Measurements from ENCODE around the gene VEGFB. TPM values are rescaled to one million over a fixed set of nuclear protein-coding genes. Genes with fewer than 3 reads are reported as not detected.
A peak's percentile ranks its signal among the peaks of the same experiment; 100 is the strongest.

Gene VEGFB
- total RNA-seq, 6 experiments from 2014 or later, result 7.5 to 33.2 (median 16.6) TPM

GRCh38 chr11:64226507-64227051 is 7.8 kb upstream of the VEGFB start:
- H3K9me3 ChIP-seq, result no peaks in the 10 kb centered on the region
- WGBS (ENCODE audit: insufficient coverage, low coverage, low lambda C conversion rate, missing lambda C conversion rate), result no CpG with 5 or more reads among the region's 26 CpGs
- peaks cover 4 to 24% (median 11%) of the 10 kb centered on the region in 4 donors for H3K4me1 ChIP-seq
- intact Hi-C loops (cut with DNase I), result no loop called here
- ATAC-seq (peak; percentile 30 to 45 (median 36)), DNase-seq (peak; percentile 61 to 71 (median 63))
- H3K4me3 ChIP-seq, result peak overlapping the region; percentile 67 to 95 (median 89)
- peaks cover 0 to 8% (median 0%) of the 10 kb centered on the region in 4 donors for H3K36me3 ChIP-seq
- TF ChIP-seq POLR2A (IDR thresholded peaks at IDR 0.05) (no peak), CTCF (IDR thresholded peaks at IDR 0.05) (no peak)
- H3K27me3 ChIP-seq, result no peaks in the 10 kb centered on the region
- peak overlapping the region; percentile 60 to 94 (median 91) for H3K27ac ChIP-seq

GRCh38 chr11:64227405-64227956 is 6.9 kb upstream of the VEGFB start:
- ATAC-seq (no peak), DNase-seq (no peak)
- no peak for TF ChIP-seq POLR2A (IDR thresholded peaks at IDR 0.05)
- no peak for TF ChIP-seq CTCF (IDR thresholded peaks at IDR 0.05)
- Histone ChIP-seq H3K36me3 (peaks cover 0 to 4% (median 0%) of the 10 kb centered on the region in 4 donors), H3K27me3 (no peaks in the 10 kb centered on the region), H3K27ac (peak overlapping the region in 1 of 3 donors; percentile 91), H3K4me1 (peaks cover 4 to 24% (median 11%) of the 10 kb centered on the region in 4 donors), H3K9me3 (no peaks in the 10 kb centered on the region), H3K4me3 (peak overlapping the region in 2 of 3 donors; percentile 67 to 89)
- intact Hi-C loops (cut with DNase I), result no loop called here
- 100% methylated on average over 2 of the region's 3 CpGs for WGBS (ENCODE audit: insufficient coverage, low coverage, low lambda C conversion rate, missing lambda C conversion rate)

GRCh38 chr11:64229090-64229743 is 5.2 kb upstream of the VEGFB start:
- no peaks in the 10 kb centered on the region for H3K27me3 ChIP-seq
- no peak for TF ChIP-seq CTCF (IDR thresholded peaks at IDR 0.05)
- no peak for TF ChIP-seq POLR2A (IDR thresholded peaks at IDR 0.05)
- 67% methylated on average over 2 of the region's 12 CpGs for WGBS (ENCODE audit: insufficient coverage, low coverage, low lambda C conversion rate, missing lambda C conversion rate)
- DNase-seq (peak in 2 of 3 donors; percentile 30 to 55), ATAC-seq (no peak)
- intact Hi-C loops (cut with DNase I), result no loop called here
- H3K4me3 ChIP-seq, result no peak overlapping the region
- H3K36me3 ChIP-seq, result no peaks in the 10 kb centered on the region
- peak overlapping the region in 1 of 3 donors; percentile 74 for H3K27ac ChIP-seq
- no peaks in the 10 kb centered on the region for H3K9me3 ChIP-seq
- peaks cover 4 to 28% (median 11%) of the 10 kb centered on the region in 4 donors for H3K4me1 ChIP-seq

GRCh38 chr11:64229744-64230170 is 4.6 kb upstream of the VEGFB start:
- 32% methylated on average over 11 of the region's 13 CpGs for WGBS (ENCODE audit: insufficient coverage, low coverage, low lambda C conversion rate, missing lambda C conversion rate)
- Histone ChIP-seq H3K36me3 (no peaks in the 10 kb centered on the region), H3K4me1 (peaks cover 4 to 28% (median 11%) of the 10 kb centered on the region in 4 donors), H3K27me3 (no peaks in the 10 kb centered on the region), H3K4me3 (peak overlapping the region; percentile 71 to 78 (median 71)), H3K9me3 (no peaks in the 10 kb centered on the region), H3K27ac (peak overlapping the region; percentile 65 to 90 (median 74))
- DNase-seq (peak in 1 of 3 donors; percentile 56), ATAC-seq (no peak)
- TF ChIP-seq CTCF (IDR thresholded peaks at IDR 0.05), result no peak
- no peak for TF ChIP-seq POLR2A (IDR thresholded peaks at IDR 0.05)
- intact Hi-C loops (cut with DNase I), result no loop called here
